ENCODE data around the gene ANO2. TPM values are rescaled to one million over a fixed set of nuclear protein-coding genes. Genes with fewer than 3 reads are reported as not detected.

The ANO2 gene
- total and polyA plus RNA-seq, 2 donors (not counting 3 experiments of a cell fraction or from before 2014, with no cell fraction given) = 15.4 to 65.0 TPM

DNA sequence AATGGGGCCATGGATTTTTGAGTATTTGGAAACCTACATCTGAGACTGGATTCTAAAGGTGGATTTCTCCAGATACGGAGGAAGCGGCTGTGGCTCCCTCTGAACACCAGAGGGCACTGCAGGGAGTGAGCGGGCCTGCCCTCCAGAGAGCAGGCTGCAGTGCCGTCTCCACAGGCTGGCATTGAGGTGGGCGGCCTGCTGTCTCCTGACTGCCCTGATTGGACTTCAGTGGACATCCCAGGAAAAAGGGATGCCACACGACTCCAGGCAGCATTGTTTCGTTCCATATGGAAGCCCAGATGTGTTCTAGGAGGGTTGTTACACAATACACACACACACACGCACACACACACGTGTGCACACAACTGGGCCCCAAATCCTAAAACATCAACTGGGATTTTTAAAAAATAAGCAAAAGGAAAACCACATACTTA lies 20.9 kb upstream of the ANO2 start:
- BruUV-seq (replicated peaks) = no TSS peak
- ChIA-PET POLR2A (no interaction called here), CTCF (interaction anchor here (1.0 to 1.6 kb wide), 2 partner anchors 31 to 319 kb away, joined by 5 read pairs; no protein-coding TSS in a partner anchor)
- H3K9me1 ChIP-seq (replicated peaks; ENCODE audit: control insufficient read depth, extremely low read depth, insufficient read depth, low read length) = no peaks in the 10 kb centered on the region
- H3K79me2 ChIP-seq (ENCODE audit: control insufficient read depth, insufficient read depth, low read length) = peaks cover 5% of the 10 kb centered on the region
- dilution Hi-C loops (cut with MboI; ENCODE audit: extremely low pct_ligation_motif_present, low sequenced_read_pairs) (no loop called here), intact Hi-C loops (cut with micrococcal nuclease) (no loop called here)
- H3K27me3 ChIP-seq (ENCODE audit: control insufficient read depth in 2 of 2, insufficient read depth in 2 of 2, low read length in 2 of 2) = no peaks in the 10 kb centered on the region
- no peak overlapping the region for H3K4me2 ChIP-seq (ENCODE audit: insufficient read depth, low read length)
- H3K4me3 ChIP-seq (replicated peaks in 1 of 3; ENCODE audit: insufficient read depth in 1 of 3, low read depth in 1 of 3, low read length in 3 of 3) = no peak overlapping the region
- H2AFZ ChIP-seq (ENCODE audit: low read depth, low read length) = no peak overlapping the region
- peaks cover 8% of the 10 kb centered on the region for H4K20me1 ChIP-seq (replicated peaks; ENCODE audit: control insufficient read depth, extremely low read depth, insufficient read depth, low read length)
- peak; percentile 44 for DNase-seq (ENCODE audit: low read depth, low spot score)
- H3K27ac ChIP-seq (ENCODE audit: insufficient read depth, low read depth, low read length) = no peak overlapping the region
- peaks cover 4% of the 10 kb centered on the region for H3K4me1 ChIP-seq (ENCODE audit: control insufficient read depth, extremely low read depth, insufficient read depth, low read length)
- no peak overlapping the region for H3K9ac ChIP-seq (replicated peaks; ENCODE audit: extremely low read depth, insufficient read depth, low read length)
- FAIRE-seq = no peak
- no peaks in the 10 kb centered on the region for H3K9me3 ChIP-seq (replicated peaks; ENCODE audit: control insufficient read depth, insufficient read depth, low read length)
- H3K36me3 ChIP-seq (ENCODE audit: control insufficient read depth in 2 of 2, extremely low read depth in 1 of 2, insufficient read depth in 2 of 2, low read length in 2 of 2) = peaks cover 37 to 64% of the 10 kb centered on the region in 2 experiments
- TF ChIP-seq MYC (IDR thresholded peaks at IDR 0.05; ENCODE audit: low read depth, low read length) = no peak
- TF ChIP-seq, protein P1, sequence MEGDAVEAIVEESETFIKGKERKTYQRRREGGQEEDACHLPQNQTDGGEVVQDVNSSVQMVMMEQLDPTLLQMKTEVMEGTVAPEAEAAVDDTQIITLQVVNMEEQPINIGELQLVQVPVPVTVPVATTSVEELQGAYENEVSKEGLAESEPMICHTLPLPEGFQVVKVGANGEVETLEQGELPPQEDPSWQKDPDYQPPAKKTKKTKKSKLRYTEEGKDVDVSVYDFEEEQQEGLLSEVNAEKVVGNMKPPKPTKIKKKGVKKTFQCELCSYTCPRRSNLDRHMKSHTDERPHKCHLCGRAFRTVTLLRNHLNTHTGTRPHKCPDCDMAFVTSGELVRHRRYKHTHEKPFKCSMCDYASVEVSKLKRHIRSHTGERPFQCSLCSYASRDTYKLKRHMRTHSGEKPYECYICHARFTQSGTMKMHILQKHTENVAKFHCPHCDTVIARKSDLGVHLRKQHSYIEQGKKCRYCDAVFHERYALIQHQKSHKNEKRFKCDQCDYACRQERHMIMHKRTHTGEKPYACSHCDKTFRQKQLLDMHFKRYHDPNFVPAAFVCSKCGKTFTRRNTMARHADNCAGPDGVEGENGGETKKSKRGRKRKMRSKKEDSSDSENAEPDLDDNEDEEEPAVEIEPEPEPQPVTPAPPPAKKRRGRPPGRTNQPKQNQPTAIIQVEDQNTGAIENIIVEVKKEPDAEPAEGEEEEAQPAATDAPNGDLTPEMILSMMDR (IDR thresholded peaks at IDR 0.05; ENCODE audit: extremely low read depth in 1 of 2, insufficient read depth in 1 of 2, low read depth in 1 of 2, low read length in 2 of 2) = peak; percentile 81 to 82
- no peak for TF ChIP-seq FOS (IDR thresholded peaks at IDR 0.05; ENCODE audit: borderline replicate concordance, insufficient read depth, low read length)
- peak; percentile 15 for TF ChIP-seq POLR2AphosphoS5 (IDR thresholded peaks at IDR 0.05; ENCODE audit: insufficient read depth, low read depth, low read length)
- no peak for TF ChIP-seq JUN (IDR thresholded peaks at IDR 0.05; ENCODE audit: borderline replicate concordance, insufficient read depth, insufficient read length, low read depth)
- peak; percentile 36 for TF ChIP-seq POLR2A (IDR thresholded peaks at IDR 0.05; ENCODE audit: low read depth, low read length)
